Mucosa of descending colon (tissue), 3 donors: Measurements from ENCODE around the gene GPR78. TPM values are rescaled to one million over a fixed set of nuclear protein-coding genes. Genes with fewer than 3 reads are reported as not detected.

ENCODE experiments used
- ATAC-seq: fragments of 200-7000 bp; cut with Tn5 transposase; one replicate; pipeline ENCODE4 v1.9.1; 2020; ENCODE audit warnings: mild to moderate bottlenecking, moderate library complexity
- DNase-seq, 3 donors: peaks; one replicate each; pipeline ENCODE4 v3.0.0-alpha.2; 2020
- H3K36me3 ChIP-seq: fragments of 200-600 bp; one replicate; pipeline ENCODE4 v1.8.0; 2021; ENCODE audit warnings: low read depth, mild to moderate bottlenecking
- H3K4me1 ChIP-seq: fragments of 200-600 bp; one replicate; pipeline ENCODE4 v1.8.0; 2021; ENCODE audit warnings: low read depth, mild to moderate bottlenecking
- H3K4me3 ChIP-seq: fragments of 200-600 bp; one replicate; pipeline ENCODE4 v1.8.0; 2021; ENCODE audit warnings: mild to moderate bottlenecking
- H3K9me3 ChIP-seq: fragments of 200-600 bp; one replicate; pipeline ENCODE4 v1.8.0; 2021; ENCODE audit warnings: mild to moderate bottlenecking
- CTCF ChIP-seq: fragments of 200-600 bp; IDR thresholded peaks from one replicate; pipeline ENCODE4 v1.8.0; 2022; ENCODE audit warnings: antibody characterized with exemption, mild to moderate bottlenecking
- intact Hi-C, 2 donors: fragments of 100-400 bp; cut with DNase I in 1 of 2; cut with micrococcal nuclease in 1 of 2; formaldehyde crosslinking; loops; one replicate each; pipeline versions ENCODE4 v1.11.0 to v1.11.1; 2022; cut with DNase I, micrococcal nuclease
- total RNA-seq, 3 donors: library from RNA; stranded (reverse); fragmentation: NEBNext Ultra II Directional in 2 of 3; extraction: Animal tissue kit (Norgen Biotek cat#: 25700) in 2 of 3; gene quantifications; one replicate each; pipeline versions ENCODE4 v1.2.1 to v1.2.4, GENCODE V29; 2021 to 2023
- donor health status: DM: no; HTN: no; CAD: no; lungs with moderate emphysema.
- donor health status: DM: no; HTN: no; CAD: no.
- donor health status: DM: no; HTN: yes; CAD: no.

The GPR78 gene
- total RNA-seq, 3 donors from 2014 or later: 0.19 TPM; not detected in 2

DNA sequence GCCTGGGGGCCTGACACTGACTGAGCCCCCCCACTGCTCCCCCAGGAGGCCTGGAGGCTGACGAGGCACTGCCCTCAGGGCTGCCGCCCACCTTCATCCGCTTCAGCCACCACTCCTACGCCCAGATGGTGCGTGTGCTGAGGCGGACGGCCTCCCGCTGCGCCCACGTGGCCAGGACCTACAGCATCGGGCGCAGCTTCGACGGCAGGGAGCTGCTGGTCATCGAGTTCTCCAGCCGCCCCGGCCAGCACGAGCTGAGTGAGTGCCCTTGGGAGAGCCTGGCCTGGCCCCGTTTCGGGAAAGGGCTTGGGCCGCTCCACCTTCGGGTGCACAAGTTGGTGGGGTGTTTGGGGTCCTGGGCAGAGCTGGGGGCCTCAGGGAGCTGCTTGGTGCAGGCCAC lies 23.7 kb downstream of the GPR78 start:
- DNase-seq (no peak), ATAC-seq (no peak)
- no peak for TF ChIP-seq CTCF
- H3K36me3 ChIP-seq: no peaks in the 10 kb centered on the region
- H3K4me1 ChIP-seq: no peaks in the 10 kb centered on the region
- intact Hi-C loops: no loop called here
- H3K4me3 ChIP-seq: no peak overlapping the region
- H3K9me3 ChIP-seq: no peaks in the 10 kb centered on the region

- DNase-seq: no peak
- no peak overlapping the region for H3K4me3 ChIP-seq
- H3K4me1 ChIP-seq: no peaks in the 10 kb centered on the region
- no peak for TF ChIP-seq CTCF
- no peaks in the 10 kb centered on the region for H3K9me3 ChIP-seq
- H3K36me3 ChIP-seq: no peaks in the 10 kb centered on the region
- intact Hi-C loops: no loop called here
- no peak for ATAC-seq
Measured at GRCh38 chr4:8605289-8605688, 25.1 kb downstream of the GPR78 start.

- Histone ChIP-seq H3K4me3 (no peak overlapping the region), H3K36me3 (no peaks in the 10 kb centered on the region), H3K4me1 (no peaks in the 10 kb centered on the region), H3K9me3 (no peaks in the 10 kb centered on the region)
- ATAC-seq: no peak
- no peak for DNase-seq
- intact Hi-C loops: no loop called here
- TF ChIP-seq CTCF: no peak
Measured at GRCh38 chr4:8606476-8606875, 26.3 kb downstream of the GPR78 start.

DNA sequence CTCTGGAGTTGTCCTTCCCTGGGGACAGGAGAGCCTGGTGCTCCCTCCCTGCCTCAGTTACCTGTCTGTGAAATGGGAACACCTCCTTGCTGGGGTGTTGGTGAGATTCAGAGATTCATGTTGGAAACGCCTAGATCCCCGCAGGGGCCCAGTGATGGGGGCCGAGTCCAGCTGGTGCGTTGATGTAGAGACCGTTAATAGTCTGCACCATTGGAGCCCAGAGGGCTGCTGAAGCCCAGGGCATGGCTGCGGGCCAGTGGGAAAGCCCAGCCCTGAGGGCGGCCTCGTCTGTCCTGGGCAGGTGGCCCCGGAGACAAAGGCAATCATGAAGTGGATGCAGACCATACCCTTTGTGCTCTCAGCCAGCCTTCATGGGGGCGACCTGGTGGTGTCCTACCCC lies 26.8 kb downstream of the GPR78 start:
- no peak overlapping the region for H3K4me3 ChIP-seq
- H3K9me3 ChIP-seq: no peaks in the 10 kb centered on the region
- H3K4me1 ChIP-seq: no peaks in the 10 kb centered on the region
- H3K36me3 ChIP-seq: no peaks in the 10 kb centered on the region
- intact Hi-C loops: no loop called here
- ATAC-seq: no peak
- no peak for DNase-seq
- TF ChIP-seq CTCF: no peak

DNA sequence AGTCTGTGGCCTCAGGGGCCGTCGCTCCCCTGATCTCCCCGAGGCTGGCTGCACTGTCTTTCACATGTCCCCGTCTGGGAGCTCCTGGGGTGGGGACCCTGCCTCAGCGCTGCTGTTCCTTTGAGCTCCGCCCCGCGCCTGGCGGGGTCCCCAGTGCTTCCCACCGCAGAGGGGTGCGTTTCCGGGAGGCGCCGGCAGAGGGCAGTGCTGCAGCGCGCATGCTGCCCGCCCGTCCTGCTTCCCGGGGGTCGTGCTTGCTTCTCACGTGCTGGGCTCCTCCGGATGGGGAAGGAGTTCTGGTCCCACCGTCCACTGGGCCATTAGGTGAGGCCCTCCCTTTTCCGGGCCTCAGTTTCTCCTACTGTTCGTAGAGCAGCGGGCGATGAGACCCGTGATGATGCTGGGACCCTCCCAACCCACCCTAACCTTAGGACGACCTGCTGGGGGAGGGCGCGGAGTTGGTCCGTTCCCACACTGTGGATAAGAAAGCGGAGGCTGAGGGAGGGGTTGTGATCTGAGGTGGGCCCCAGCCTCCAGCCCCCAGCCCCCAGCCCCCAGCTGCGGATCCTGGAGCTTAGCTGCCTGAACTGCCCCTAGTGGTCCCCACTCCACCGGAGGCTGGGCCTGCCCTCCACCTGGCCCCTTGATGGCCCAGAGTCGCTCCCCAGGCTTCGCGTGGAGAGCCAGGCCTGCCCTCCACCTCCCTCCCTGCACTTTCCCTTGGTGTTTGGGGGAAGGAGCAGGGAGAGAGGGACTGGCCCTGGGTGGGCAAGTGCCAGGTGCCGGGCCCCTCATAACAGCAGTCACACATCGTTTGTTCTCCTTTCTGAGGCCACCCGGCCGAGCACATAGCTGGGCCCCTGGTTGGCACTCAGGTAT lies 27.6 kb downstream of the GPR78 start:
- intact Hi-C loops: no loop called here
- Histone ChIP-seq H3K4me3 (no peak overlapping the region), H3K36me3 (no peaks in the 10 kb centered on the region), H3K9me3 (no peaks in the 10 kb centered on the region), H3K4me1 (no peaks in the 10 kb centered on the region)
- DNase-seq (peak in 2 of 3 donors; percentile 29 to 54), ATAC-seq (peak; percentile 52)
- peak; percentile 88 for TF ChIP-seq CTCF
